GM12878 (cell line): ENCODE data around the gene ANKRD60. TPM values are rescaled to one million over a fixed set of nuclear protein-coding genes. Genes with fewer than 3 reads are reported as not detected.

ENCODE experiments used
- BCL11A ChIP-seq: IDR thresholded peaks from 2 replicates; pipeline ENCODE4 v1.6.1; 2011; ENCODE audit warnings: low read depth, low read length
- CUX1 ChIP-seq: IDR thresholded peaks from 2 replicates; pipeline ENCODE4 v1.6.1; 2012; ENCODE audit warnings: improper control_type of control experiment, low read depth, low read length; ENCODE audit not compliant: insufficient replicate concordance
- E2F4 ChIP-seq: IDR thresholded peaks from 2 replicates; pipeline ENCODE4 v1.6.1; 2012; ENCODE audit warnings: low read depth, low read length, improper control_type of control experiment
- KDM1A ChIP-seq: fragments of 200-600 bp; sonication (generic); IDR thresholded peaks from 2 replicates; pipeline ENCODE4 v1.6.1; 2016; ENCODE audit warnings: borderline replicate concordance
- MTA3 ChIP-seq: IDR thresholded peaks from 2 replicates; pipeline ENCODE4 v1.6.1; 2012; ENCODE audit warnings: low read length, inconsistent platforms, borderline replicate concordance
- MYB ChIP-seq: fragments of 150-350 bp; IDR thresholded peaks from 2 replicates; pipeline ENCODE4 v1.6.1; 2014; ENCODE audit warnings: mild to moderate bottlenecking, low read depth, low read length, borderline replicate concordance
- NBN ChIP-seq: fragments of 450-650 bp; IDR thresholded peaks from 2 replicates; pipeline ENCODE4 v1.6.1; 2016
- NR2C1 ChIP-seq: fragments of 450-650 bp; IDR thresholded peaks from 2 replicates; pipeline ENCODE4 v1.6.1; 2017; ENCODE audit warnings: antibody characterized with exemption, mild to moderate bottlenecking, moderate library complexity
- PKNOX1 ChIP-seq: fragments of 450-650 bp; IDR thresholded peaks from 2 replicates; pipeline ENCODE4 v1.6.1; 2016; ENCODE audit warnings: mild to moderate bottlenecking
- POLR2A ChIP-seq: IDR thresholded peaks from 2 replicates; pipeline ENCODE4 v1.6.1; 2011; ENCODE audit warnings: low read depth, mild to moderate bottlenecking, low read length
- POLR2AphosphoS2 ChIP-seq: IDR thresholded peaks from 2 replicates; pipeline ENCODE4 v1.6.1; 2011; ENCODE audit warnings: low read depth, mild to moderate bottlenecking, low read length, improper control_type of control experiment, moderate library complexity
- RAD21 ChIP-seq: IDR thresholded peaks from 2 replicates; pipeline ENCODE4 v1.6.1; 2011; ENCODE audit warnings: mild to moderate bottlenecking, low read depth, low read length, moderate library complexity; ENCODE audit not compliant: insufficient read depth
- RELB ChIP-seq: fragments of 450-650 bp; IDR thresholded peaks from 2 replicates; pipeline ENCODE4 v1.6.1; 2017; ENCODE audit warnings: low read depth, mild to moderate bottlenecking, moderate library complexity
- SMAD1 ChIP-seq: fragments of 450-650 bp; IDR thresholded peaks from 2 replicates; pipeline ENCODE4 v1.6.1; 2018; ENCODE audit warnings: mild to moderate bottlenecking, low read depth; ENCODE audit not compliant: partially characterized antibody
- SMAD5 ChIP-seq: IDR thresholded peaks from 2 replicates; pipeline ENCODE4 v1.6.1; 2016; ENCODE audit warnings: antibody characterized with exemption, low read depth
- SP1 ChIP-seq: IDR thresholded peaks from one replicate; pipeline ENCODE4 v1.6.1; 2011; ENCODE audit warnings: low read depth, low read length
- SUZ12 ChIP-seq: fragments of 200-600 bp; sonication (generic); IDR thresholded peaks from one replicate; pipeline ENCODE4 v1.6.1; 2018; ENCODE audit warnings: antibody characterized with exemption, mild to moderate bottlenecking; ENCODE audit not compliant: unreplicated experiment
- YY1 ChIP-seq: IDR thresholded peaks from 2 replicates; pipeline ENCODE4 v1.6.1; 2011; ENCODE audit warnings: low read depth, mild to moderate bottlenecking, low read length
- ZBTB33 ChIP-seq: fragments of 450-650 bp; IDR thresholded peaks from 2 replicates; pipeline ENCODE4 v1.6.1; 2017; ENCODE audit warnings: mild to moderate bottlenecking
- polyA plus RNA-seq, 11 experiments: library from polyadenylated mRNA; depleted of rRNA in 4 of 11; unstranded in 6 of 11; stranded (reverse) in 5 of 11; fragments of >200 nt; fragmentation: Nextera tagmentation in 4 of 11; fragmentation: Illumina TruSeq in 1 of 11; extraction: Ambion mirVana in 4 of 11; extraction: Trizol in 1 of 11; gene quantifications; 1 replicate in 1 of 11; 2 replicates in 10 of 11; pipeline versions ENCODE4 v1.2.1 to v1.2.3, GENCODE V29; 2011 to 2016; ENCODE audit warnings: inconsistent platforms in 2 of 11, missing spikeins in 2 of 11, low read depth in 1 of 11
- total RNA-seq, 4 experiments: library from RNA; depleted of rRNA in 3 of 4; stranded (reverse); fragments of >200 nt in 3 of 4; fragmentation: Illumina TruSeq in 1 of 4; extraction: Trizol in 1 of 4; gene quantifications; 2 replicates each; pipeline versions ENCODE4 v1.2.1 to v1.2.3, GENCODE V29; 2013 to 2021

The ANKRD60 gene
- total and polyA plus RNA-seq, 10 of the 15 experiments (the other 5 are each of a cell fraction or from before 2014, with no cell fraction given), result not detected

GRCh38 chr20:58236612-58237317 is 8.3 kb upstream of the ANKRD60 start (continued):
- TF ChIP-seq ZBTB33 (no peak), PKNOX1 (no peak), SMAD1 (no peak), BCL11A (no peak), SMAD5 (no peak), POLR2AphosphoS2 (no peak), CUX1 (no peak), KDM1A (no peak), POLR2A (no peak), NBN (no peak), E2F4 (no peak), MYB (no peak), NR2C1 (no peak), YY1 (peak; percentile 60; the same call in 1 of the 2 replicates), RAD21 (peak; percentile 93), SUZ12 (no peak), RELB (no peak), MTA3 (no peak), SP1 (peak; percentile 25)
